HG03045 (cell line): ENCODE results near the gene LCN10.
"Not testable (repeated sequence)": the region's sequence is repeated elsewhere in the genome, so short reads cannot be mapped to it uniquely, and the experiment has no call there.

ENCODE experiments used
- ATAC-seq: cut with Tn5 transposase; IDR thresholded peaks from one replicate; pipeline ENCODE4 v1.9.1; 2021; ENCODE audit warnings: mild to moderate bottlenecking, moderate library complexity; ENCODE audit not compliant: unreplicated experiment

The LCN10 gene

DNA sequence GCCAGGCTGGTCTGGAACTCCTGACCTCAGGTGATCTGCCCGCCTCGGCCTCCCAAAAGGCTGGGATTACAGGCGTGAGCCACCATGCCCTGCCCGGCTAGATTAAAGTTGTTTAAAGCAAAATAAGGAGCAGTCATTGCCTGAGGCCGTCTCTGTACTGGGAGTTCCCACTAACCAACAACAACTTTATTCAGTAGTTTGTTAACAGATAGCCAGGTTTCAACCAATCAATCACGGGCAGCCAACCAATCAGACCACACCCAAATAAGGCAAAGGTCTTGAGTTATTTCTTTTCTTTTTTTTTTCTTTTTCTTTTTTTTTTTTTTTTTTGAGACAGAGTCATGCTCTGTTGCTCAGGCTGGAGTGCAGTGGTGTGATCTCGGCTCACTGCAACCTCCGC is 38.0 kb downstream of the LCN10 start:
- ATAC-seq: not testable (repeated sequence)

- no peak for ATAC-seq
These were observed 39.4 kb downstream of the LCN10 start for GRCh38 chr9:136703276-136703860.

GRCh38 chr9:136701668-136702053 is 41.1 kb downstream of the LCN10 start:
- no peak for ATAC-seq

DNA sequence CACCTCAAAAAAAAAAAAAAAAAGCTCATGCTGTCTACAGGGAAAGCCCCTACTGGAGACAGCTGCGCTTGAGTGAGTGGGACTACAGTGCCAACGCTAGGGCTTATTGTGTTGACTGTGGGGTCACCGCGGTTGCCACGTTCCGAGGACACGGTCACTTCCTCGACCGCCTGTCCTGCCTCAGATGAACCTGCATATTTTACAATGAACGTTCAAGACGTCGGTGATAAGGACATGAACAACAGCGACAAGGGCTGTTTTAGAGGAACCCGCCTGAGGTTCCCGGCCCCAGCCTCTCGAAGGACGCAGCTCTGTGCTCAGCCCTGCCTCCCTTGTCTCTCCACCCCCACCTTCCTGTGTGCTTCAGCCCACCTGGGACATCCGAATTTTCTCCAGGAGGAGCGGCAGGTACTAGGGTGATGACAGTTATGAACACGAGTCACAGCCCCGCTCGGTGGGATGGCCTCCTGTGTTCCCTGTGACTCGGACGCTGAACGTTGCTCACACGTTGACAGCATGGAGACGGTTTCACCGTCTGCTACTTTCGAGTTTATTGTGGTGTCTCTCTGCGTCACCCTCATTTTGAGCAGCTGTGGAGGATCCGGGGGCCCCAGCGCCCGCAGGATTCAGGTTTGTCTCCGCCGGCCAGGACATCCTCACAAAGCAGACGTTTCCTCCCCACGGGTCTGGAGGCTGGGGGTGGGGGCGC is 41.6 kb downstream of the LCN10 start:
- peak; percentile 56 for ATAC-seq

DNA sequence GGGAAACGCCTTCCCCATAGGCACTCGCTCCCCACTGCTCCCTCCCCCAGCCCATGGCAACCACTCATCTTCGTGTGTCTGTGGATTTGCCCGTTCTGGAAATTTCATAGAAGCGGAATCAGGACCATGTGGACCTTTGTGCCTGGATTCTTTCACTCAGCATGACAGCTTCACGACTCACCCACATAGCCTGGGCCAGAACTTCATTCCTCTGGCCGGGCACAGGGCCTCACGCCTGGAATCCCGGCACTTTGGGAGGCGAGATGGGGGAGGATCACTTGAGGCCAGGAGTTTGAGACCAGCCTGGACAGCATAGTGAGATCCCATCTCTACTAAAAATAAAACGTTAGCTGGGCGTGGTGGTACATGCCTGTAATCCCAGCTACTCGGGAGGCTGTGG is 42.4 kb downstream of the LCN10 start:
- no peak for ATAC-seq

DNA sequence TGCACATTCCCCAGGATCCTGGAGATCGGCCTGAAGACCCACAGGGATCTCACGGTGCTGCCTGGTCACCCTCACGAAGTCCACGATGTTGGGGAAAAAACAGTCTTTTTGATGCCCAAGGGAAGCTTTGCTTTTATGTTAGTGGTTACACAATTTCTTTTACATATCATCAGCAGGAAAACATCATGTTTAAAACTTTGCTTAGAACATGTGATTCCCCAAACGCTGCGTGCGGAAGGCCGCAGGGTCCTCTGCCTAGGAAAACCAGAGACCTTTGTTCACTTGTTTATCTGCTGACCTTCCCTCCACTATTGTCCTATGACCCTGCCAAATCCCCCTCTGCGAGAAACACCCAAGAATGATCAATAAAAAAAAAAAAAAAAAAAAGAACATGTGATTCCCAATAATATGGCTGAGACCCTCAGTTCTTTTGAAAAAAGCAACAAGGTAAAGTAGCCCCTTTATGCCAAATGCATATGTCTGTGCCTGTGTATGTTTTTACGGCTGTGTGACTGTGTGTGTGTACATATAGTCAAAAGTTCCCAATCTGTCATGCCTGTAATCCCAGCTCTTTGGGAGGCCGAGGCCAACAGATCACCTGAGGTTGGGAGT is 44.0 kb downstream of the LCN10 start:
- no peak for ATAC-seq

DNA sequence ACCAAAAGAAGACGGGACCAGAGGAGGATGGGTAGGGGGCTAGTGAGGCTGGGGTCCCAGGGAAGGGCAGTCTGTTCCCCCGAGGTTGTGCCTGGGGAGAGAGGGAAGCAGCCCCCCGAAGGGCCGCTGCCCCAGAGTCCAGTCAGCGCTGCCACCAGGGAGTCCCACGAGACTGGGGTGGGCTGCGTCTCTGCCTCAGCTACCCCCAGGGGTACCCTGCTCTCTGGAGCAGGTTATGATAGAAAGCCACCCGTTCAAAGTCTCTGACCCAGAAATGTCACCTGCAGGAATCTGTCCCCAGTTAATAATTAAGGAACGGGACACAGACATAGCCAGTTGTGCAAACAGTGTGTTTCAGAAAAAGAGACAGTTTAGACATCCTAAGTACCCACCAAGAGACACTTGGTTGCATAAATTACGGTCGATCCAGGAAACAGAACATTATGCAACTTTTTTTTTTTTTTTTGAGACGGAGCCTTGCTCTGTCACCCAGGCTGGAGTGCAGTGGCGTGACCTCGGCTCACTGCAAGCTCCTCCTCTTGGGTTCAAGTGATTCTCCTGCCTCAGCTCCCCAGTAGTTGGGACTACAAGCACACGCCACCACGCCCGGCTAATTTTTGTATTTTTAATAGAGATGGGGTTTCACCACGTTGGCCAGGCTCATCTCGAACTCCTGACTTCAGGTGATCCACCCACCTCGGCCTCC is 44.8 kb downstream of the LCN10 start:
- no peak for ATAC-seq

DNA sequence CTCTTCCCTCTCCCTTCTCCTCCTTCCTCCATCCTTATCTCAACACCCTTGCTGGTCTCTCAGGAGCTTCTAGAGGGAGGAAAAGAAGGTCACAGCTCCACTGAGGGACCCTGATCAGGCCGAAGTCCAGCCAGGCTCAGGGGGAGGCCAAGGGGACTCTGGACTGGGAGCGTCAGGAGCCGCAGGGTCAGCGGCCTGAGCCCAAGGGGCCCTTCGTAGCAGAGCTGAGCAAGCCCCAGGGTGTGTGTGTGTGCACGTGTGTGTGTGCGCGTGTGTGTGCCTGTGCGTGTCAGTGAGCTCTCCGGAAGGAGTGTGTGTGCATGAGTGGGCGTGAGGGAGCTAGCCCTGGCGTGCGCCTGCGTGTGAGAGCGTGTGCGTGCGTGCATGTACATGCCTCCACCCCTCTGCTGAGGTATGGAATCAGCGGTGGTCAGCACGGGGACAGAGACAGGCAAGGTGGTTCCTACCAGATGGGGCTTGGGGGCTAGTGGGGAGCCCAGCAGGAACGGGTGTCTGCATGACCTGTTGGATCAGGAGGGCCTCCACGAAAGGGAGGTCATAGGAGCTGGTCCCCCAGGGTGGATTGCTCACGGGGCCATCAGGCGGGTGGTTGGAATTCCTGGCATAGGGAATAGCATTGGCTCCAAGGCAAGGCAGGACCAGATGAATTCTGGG is 45.5 kb downstream of the LCN10 start:
- no peak for ATAC-seq

- no peak for ATAC-seq
These were observed 46.2 kb downstream of the LCN10 start for GRCh38 chr9:136696502-136696901.

DNA sequence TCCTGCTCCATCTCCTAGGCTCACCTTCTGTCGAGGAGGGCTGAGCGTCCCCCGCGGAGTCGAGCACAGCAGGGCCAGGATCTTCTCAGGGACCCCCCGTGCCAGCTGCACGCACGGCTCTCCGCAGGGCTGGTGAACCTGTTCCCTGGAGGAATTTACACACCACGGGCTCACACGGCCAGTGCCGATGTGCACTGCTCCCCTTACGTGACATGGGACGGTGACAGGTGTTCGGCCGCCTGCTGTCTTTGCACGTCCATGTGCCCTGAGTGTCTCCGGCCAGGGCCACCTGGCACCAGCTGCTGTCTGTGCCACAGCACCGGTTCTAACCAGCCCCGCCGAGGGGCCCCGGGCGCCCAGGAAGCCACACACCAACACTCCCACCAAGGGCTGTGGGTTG is 46.8 kb downstream of the LCN10 start:
- no peak for ATAC-seq

GRCh38 chr9:136695435-136695895 is 47.3 kb downstream of the LCN10 start:
- ATAC-seq: no peak

- no peak for ATAC-seq
These were observed 47.9 kb downstream of the LCN10 start for GRCh38 chr9:136694872-136695247.

DNA sequence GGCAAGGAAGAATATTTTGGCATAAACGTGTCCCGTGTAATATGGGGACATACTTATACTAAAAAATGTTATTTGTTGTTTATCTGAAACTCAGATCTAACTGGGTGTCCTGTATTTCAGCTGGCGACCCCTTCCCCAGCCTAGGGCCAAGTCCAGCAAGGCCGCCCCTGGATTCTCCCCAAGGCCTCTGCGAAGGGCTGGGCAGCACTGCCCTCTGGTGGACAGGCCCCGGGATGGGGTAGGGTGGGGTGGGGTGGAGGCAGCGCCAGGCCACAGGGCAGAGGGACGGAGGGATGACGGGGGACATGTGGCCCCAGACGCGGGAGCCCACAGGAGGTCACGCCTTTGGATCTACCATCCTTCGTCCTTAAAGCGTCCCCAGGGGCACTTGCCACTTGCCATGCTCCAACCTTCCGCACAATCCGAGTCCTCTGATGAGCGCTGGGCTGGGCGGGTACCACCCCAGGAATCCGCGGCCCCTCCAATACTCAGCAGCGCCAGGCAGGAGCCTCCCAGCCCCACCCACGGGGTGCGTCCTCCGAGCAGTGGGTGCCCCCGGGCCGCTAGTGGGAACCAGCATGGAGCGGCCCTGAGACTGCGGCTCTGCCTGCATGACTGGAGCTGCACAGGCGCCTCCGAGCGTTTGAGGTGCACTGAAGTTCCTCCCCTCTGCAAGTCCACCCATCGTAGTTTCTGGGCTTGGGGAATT is 48.4 kb downstream of the LCN10 start:
- ATAC-seq: no peak

DNA sequence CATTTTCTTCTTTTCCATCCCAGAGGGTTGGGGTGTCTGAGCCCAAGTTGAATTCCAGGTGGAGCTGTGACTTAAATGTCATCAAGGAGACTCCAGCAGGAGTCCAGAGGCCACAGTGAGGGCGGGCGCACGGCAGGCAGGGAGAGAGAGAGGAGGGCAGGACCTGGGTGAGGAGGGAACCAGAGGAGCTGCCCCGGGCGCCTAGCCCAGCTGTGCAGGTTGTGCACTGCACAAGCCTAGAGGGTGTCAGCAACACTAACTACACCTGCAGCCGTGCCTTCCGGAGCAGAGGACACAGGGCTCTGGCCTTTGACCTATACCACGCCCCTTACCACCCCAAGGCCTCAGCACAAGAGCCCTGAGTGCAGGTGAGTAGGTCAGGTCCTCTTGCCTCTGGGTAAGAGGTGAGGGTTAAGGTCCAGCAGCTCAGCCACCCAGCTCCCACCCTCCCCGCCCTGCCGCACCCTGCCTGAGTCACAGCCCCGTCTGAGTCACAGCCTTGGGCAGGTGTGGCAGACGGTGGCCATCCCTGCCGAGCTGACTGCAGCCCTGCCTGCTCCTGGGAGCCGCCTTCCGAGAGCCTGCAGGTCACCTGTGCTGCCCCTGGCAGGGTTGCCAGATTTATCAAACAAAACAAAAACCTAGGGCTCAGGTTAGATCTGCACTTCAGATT is 49.1 kb downstream of the LCN10 start:
- no peak for ATAC-seq

DNA sequence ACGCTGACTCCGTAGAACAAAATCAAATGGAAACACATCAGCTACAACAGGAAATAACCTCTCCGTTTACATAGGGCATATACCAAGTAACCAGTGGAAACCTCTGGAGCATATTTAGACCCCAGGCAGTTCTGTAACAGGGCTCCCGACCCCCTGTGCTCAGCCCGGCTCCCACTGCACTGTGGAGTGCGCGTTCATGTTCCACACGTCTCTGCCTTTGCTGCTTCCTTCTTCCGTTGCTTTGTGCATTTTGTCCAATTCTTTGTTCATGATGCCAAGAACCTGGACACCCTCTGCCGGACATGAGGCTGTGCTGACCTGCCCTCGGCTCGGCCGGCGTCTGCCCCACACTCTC is 49.6 kb downstream of the LCN10 start:
- ATAC-seq: no peak

GRCh38 chr9:136692185-136693134 is 50.3 kb downstream of the LCN10 start:
- ATAC-seq: no peak

DNA sequence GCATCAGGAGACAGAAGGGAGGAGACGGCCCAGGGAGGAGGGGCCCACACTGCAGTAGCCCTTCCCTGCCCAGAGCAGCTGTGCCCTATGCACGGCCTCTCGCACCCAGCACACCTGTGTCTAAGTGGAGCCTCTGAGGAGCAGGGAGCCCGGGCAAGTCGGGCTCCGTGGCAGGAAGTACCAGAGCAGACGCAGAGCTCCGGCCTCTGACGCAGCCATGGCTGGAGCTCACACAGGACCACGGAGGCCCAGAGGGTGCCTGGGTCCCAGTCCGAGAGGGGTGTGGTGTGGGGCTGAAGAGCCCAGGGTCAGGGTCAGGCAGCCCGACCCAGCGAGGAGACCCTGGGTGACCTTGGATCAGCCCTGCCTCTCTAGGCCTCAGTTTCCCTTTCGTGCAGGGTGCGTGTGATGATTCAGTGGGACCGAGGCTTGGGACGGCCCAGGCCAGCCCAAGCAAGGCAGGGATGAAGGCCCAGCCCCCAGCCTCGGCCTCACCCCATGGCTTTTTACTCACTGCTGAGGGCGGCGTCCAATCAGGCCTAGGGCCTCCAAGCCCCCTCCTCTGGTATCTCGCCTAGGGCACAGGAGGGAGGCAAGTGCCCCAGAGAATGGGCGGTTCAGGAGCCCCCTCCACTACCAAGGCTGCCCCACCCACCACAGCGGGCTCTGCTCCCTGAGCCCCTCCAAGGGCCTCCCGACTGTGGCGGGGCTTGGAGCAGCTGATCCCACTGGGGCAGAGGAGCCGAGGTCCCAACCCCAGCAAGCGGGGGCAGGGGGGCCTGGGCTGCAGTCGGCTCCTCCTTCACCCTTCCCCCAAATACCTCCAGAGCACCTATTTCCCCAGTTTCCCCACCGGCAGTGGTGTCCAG is 51.2 kb downstream of the LCN10 start:
- ATAC-seq: no peak

DNA sequence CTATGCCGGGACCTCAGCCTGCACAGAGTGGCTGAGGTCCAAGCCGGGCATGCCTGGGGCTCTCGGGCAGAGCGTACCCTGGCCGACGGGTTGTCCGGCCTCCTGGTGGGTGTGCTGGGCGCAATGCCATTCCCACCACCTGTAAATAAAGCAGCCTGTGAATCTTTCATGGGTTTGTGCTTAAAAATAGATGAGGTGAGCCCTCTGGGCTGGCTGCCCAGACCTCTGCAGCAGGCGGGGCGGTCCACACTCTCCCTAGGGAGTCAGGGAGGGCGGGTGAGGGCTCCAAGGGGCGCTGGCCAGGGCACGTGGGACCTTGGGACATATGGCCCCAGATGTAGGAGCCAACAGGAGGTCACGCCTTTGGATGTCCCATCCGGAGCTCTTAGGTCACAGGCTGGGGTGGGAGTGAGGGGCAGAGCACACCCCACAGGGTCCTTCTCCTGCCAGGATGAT is 51.9 kb downstream of the LCN10 start:
- no peak for ATAC-seq
